RPMI7951 (cell line): Measurements from ENCODE around the gene PTGR3. TPM values are rescaled to one million over a fixed set of nuclear protein-coding genes. Genes with fewer than 3 reads are reported as not detected.

Source experiments
- DNase-seq: peaks from one replicate; pipeline ENCODE4 v3.0.0-alpha.2; 2012; ENCODE audit warnings: low read depth
- total RNA-seq: library from RNA; depleted of rRNA; stranded (reverse); fragments of >200 nt; shearing (Covaris generic); gene quantifications from 2 replicates; pipeline ENCODE4 v1.2.3, GENCODE V29; 2014; rRNA removed

Gene PTGR3
- total RNA-seq, 1 experiment from 2014 or later = 10.0 TPM

DNA sequence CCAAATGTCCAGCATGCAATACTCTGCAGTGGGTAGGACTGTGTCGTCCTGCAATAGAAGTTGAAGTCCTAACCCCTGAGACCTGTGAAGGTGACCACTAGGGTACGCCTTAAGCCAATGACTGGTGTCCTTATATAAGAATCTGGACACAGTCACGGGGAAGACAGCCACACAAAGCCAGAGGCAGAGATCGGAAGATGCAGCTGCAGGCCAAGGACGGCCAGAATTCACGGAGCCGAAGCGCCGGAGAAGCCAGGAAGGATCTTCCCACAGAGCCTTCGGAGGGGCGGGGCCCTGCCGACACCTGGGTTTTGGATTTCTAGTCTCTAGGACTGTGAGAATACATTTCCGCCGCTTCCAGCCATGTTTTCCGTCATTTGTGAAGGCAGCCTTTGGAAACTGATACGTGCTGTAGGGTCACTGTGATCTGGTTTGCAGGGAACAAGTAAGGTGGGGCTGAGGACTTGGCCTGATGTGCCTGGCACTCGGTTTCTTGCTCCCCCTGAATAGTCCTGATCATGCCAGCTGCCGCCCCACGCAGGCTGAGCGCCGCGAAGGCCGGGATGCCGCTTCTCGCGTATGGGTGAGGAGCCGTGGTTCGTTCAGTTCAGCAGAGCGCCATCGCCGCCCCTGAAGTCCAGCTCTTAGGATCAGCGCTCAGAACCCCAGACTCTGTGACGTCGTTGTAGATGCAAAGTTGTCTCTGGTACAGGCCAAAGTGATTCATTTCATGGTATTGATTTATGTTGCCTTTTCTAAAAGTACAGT lies 38.7 kb downstream of the PTGR3 start:
- no peak for DNase-seq

DNA sequence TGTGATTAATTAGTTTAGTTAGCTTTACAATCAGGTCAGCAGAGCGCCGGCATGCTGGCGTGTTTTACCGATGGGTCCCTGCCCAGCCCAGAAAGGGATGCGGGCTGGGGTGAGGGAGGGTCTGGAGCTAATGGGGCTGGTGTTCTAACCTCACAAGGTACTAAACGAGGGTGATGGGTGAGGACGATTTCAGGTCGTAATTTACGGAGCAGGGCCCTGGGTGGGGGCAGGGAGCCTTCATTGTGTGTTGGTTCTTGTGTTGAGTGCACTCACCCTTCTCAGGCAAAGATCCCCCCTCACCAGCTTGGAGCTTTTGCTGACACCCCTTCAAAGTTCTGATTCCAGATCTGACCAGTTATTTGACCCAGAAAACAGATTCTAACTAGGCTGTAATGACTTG lies 39.5 kb downstream of the PTGR3 start:
- DNase-seq = no peak

DNA sequence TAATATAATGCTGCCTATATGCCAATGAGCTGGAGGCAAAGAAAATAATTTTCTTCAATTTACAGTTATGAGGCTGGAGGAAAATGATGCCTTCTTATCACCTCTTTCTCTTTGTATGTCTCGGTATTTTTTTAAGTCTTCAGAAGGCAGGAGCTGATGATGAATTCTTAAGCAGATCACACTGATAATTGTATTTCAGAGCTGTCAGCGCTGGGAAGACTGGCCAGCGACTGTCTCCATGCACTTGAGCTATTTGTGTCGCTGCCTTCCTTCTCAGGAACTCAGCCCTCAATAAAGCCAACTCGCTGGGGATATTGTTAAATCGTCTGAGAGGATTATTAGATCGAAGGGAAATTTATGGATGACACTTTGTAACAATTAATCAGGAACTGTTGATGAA lies 40.3 kb downstream of the PTGR3 start:
- no peak for DNase-seq

DNA sequence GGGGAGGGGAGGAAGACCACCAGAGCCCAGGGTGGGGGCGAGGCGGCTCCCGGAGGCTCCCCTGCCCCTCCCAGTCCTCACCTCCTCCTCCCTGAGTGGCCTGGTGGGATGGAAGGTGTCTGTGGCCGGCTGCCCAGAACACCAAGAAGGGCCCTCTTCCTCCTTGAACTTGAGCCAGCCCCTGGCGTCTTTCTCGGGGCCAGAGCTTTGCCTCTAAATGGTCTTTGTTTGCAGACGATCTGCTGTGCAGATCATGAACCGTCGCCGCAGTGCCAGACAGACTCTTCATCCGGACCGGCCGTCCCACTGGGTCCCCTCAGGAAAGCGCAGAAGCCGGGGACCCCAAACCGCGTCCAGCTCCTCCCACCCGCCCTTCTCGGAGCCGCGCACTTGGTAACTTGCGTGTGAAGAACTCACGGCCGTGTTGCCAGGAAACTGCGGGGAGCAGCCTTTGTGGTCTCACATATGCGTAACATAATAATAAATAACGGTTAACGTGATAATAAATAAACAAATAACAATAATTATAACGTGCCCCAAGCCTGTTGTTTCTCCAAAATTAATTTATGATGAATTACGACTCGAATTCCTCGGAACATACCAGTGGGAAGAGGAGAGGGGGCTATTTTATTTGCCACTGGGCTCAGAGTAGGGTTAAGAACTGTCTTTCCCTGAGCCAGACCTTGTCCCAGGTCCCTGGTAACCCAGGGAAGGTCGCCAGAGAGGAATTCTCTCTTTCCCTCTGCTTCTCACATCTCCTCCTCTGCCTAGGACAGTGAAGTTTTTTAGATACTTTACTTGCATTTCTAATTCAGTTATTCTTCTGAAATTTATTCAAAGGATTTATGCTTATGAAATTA lies 41.0 kb downstream of the PTGR3 start:
- peak; percentile 29 for DNase-seq

DNA sequence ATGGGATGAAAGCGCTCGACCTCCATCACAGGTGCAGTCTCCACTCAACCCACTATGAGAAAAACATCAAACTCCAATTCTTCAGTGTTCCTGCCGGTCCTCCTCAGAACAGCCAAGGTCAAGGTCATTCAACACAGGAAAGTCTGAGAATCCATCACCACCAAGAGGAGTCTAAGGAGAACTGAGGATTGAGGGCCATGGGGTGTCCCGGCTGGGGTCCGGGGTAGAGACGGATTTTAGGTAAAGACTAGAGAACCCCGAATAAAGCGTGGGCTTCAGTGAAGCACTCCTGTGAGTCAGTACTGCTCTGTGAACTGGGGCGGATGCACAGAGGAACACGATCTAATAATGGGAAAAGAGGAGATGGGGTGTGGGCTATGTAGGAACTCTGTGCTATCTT lies 41.8 kb downstream of the PTGR3 start:
- no peak for DNase-seq

DNA sequence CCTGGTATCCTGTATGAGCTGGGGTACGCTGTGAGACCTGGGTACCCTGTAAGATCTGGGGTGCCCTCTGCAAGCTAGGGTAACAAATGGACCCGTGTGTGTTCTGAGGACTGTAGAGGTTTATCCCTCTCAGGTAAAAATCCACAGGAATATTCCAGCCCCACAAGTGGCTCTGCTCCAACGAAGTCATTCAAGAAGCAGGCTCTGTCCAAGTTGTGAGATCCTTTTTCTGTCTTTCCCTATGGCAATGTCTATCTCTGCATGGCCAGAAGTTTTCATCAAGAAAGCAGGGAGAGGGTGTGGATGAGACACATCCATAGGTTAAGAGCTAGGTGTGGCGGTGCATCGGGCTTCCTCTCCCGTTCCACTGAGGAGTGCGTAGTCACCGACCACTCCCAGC lies 43.0 kb downstream of the PTGR3 start:
- DNase-seq = no peak

DNA sequence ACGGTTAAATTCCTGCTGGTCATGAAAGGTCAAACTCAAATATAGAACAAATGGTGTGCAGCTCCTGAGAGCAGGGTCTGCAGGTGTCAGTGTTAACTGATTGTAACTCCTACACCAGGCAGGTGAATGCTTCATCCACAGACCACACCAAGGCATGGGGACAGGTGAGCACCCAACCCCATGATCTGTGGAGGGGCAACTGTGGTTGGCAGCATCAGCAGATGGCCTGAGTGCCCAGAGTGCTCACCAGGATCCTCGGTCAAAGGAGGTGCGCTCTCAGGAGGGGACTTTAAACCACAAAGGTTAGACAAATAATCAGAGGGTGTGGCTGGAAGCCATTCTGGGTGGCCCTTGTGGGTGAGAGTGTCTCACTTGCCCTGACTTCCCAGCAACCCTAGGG lies 44.5 kb downstream of the PTGR3 start:
- no peak for DNase-seq

DNA sequence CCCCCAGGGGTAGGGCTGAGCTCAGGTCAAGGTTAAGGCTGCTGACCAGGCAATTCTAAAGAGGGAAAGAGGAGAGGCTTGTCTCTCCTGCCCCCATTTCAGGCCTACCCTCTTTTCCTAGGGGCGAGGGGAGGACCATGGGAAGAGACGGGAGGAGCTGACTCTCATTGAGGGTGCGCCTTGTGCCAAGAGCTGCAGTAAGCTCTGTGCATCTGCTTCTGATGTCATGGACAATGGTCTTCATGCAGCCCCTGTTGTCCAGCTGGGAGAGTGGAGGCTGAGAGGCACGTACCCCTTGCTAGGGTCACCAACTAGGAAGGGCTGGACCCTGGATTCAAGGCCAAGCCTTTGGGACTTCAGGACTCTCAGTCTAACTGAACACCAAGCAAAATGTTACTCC lies 45.2 kb downstream of the PTGR3 start:
- DNase-seq = no peak

DNA sequence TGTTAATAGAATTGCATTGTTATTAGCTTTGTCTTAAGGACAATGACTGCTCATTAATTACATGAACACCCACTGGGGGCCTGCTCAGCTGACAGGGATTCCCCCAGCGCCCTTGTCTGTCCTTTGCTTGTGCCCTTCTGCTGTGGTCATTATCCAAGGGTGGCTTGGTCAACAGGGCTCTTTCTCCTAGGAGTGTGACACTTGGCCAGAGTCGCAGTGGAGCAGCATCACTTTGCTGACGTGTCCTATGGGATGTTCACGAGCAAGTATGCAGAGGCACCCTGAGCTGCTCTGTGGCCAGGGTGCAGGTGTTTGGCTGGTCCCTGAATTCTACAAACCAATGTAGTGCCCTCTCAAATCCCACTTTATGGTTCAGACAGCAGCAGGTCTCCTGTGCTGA lies 46.0 kb downstream of the PTGR3 start:
- DNase-seq = no peak

DNA sequence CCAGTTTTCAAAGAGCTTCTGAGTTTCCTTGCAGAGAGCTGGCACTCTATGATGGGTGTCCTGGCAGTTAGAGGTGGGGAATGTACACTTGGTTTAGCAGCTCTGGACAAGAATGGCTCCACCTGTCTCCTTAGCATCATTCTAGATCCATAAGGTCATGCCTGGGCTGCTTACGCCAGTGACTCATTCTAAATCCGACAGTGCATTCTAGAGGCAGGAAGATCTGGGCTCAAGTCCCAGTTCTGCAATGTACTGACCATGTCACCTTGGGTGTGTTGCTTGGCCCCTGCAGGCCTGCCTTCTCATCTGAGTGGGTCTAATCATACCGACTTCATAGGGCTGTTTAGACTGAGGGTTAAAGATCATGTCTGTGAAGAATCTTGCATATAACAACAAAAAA lies 46.5 kb downstream of the PTGR3 start:
- DNase-seq = peak; percentile 27

DNA sequence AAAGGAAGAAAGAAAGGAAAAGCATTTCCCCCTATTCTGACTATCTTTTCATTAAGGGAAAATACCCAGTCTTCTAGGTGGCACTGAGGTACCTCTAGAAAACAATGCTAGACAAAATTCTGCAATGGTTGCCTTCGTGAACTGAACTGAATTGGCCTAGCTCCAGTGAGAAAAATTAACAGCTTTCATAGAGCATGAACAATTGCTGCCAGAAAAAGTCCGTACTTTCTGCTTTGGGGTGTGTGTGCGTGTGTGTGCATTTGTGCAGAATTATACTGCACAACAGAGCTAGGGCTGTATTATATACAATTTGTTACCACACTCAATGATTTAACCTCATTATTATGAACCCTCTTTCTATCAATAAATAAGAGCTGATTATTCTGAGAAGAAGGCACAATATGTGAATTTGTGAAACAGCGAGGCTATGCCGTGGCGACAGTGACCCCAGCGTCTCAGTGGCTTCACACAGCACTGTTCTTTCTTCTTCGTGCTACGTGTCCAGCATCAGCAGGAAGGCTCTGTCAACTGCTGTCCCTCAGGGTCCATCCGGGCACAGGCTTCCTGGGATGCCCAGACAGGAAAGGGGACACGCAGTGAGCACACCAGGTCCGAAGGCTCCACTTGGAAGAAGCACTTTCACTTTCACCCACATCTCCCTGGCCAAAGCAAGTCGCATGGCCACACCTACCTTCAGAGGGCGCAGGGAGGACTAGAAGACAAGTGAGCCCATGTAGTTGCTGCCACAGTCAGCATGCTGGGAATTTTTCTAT lies 47.5 kb downstream of the PTGR3 start:
- peak; percentile 77 for DNase-seq

DNA sequence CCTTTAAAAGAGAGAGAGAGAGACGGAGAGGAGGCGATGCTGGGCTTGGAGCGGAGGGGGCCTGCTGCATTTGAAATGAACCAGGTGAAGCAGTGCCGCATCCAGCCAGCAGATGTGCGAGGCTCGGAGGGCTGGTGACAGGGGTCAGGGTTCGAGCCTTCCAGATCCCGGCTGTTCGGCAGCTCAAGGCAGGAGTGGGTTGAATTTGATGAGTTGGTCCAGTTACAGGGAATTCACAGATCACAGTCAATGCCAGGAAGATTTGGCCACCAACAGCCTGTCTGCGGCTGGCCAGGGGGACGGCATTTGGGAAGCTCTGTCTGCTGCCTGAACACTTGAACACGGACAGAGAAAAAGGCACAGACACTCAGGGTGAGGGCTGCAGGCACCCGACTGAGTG lies 48.6 kb downstream of the PTGR3 start:
- no peak for DNase-seq

DNA sequence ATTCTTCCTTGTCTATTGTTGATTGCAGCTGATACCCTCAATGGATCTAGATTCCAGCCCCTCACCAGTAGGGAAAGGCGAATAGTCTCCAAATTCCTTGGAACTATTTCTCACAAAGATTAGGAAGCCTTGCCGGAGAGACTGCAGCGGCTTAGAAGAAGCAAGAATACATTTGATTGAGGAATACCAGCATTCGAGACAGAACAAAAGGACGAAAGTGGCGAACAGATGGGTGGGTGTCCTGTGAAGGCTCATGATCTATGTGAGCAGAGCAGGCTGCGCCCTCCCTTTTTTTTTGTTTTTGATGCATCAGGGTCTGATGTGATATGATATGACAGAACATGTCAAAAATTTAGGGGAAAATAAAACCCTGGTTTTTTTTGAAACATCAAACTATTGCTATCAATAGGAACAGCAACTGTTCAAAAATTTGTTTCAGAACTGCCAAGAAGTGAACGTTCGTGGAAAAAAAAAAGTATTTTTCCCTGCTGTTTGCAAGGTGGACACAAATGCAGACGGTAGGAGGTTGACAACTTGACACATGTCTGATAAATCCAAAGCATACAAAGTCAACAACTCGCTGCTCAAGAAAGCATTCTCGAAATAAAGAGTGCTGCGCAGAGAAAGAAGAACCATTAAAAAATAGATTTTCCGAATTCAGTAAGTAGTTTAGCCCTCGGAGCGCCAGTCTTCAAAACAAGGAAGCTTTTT lies 49.1 kb downstream of the PTGR3 start:
- DNase-seq = no peak

DNA sequence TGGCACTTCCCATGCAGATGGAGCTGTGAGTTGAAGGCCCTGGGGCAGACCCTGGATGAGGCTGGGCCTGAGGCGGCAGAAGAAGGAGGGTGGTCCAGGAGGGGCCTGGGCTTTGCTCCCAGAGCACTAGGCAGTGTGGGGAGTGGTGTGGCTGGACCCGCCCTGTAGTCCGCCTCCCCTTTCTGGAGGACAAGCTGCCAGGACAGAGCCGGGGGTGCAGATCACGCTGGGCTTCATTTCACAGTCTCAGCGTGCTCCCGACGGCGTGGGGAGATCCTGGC lies 49.8 kb downstream of the PTGR3 start:
- no peak for DNase-seq

Other genes starting within 250 kb of the PTGR3 start
- 7.6 and 8.4 TPM in 2 replicates for gene TSHZ1, start 1.7 kb upstream of the PTGR3 start, total RNA-seq
- gene SMIM21, start 218.6 kb upstream of the PTGR3 start, total RNA-seq = not detected in 2 replicates